Caco-2 (cell line): ENCODE results near the gene RRP36. TPM values are rescaled to one million over a fixed set of nuclear protein-coding genes. Genes with fewer than 3 reads are reported as not detected.

Experiments used
- BruUV-seq: library from RNA; stranded (reverse); fragments of 400-500 nt; replicated peaks from 2 replicates; lab custom pipeline; 2021; lab: Mats Ljungman, UMichigan
- CTCF ChIA-PET: fragments of 300-600 bp; sonication (Branson Sonifier 250); formaldehyde crosslinking; loops from one replicate; lab custom pipeline; 2022; ENCODE audit warnings: antibody characterized with exemption; lab: Charles Lee
- POLR2A ChIA-PET: fragments of 300-600 bp; sonication (Branson Sonifier 250); formaldehyde crosslinking; loops from one replicate; lab custom pipeline; 2022; ENCODE audit warnings: antibody characterized with exemption; lab: Charles Lee
- DNase-seq, 2 experiments: peaks; one replicate each; pipeline versions ENCODE4 v3.0.0 to v3.0.0-alpha.2; 2020 to 2022
- H3K27me3 ChIP-seq: replicated peaks from 2 replicates; pipeline ENCODE4 v1.6.0; 2011; ENCODE audit warnings: low read length; ENCODE audit not compliant: control insufficient read depth, insufficient read depth
- H3K36me3 ChIP-seq: 2 replicates; pipeline ENCODE4 v1.5.1; 2011; ENCODE audit warnings: low read length; ENCODE audit not compliant: control insufficient read depth, insufficient read depth
- H3K4me1 ChIP-seq: fragments of 250-450 bp; sonication (Bioruptor Pico); 2 replicates; pipeline ENCODE4 v1.5.1; 2020; ENCODE audit warnings: mild to moderate bottlenecking
- H3K4me3 ChIP-seq: 2 replicates; pipeline ENCODE4 v1.5.1; 2011; ENCODE audit warnings: low read depth, mild to moderate bottlenecking, control low read depth, low read length
- H3K9me3 ChIP-seq: fragments of 250-450 bp; sonication (Bioruptor Pico); 2 replicates; pipeline ENCODE4 v1.5.1; 2020; ENCODE audit warnings: mild to moderate bottlenecking, moderate library complexity
- H3K27ac Mint-ChIP-seq: one replicate; pipeline ENCODE4 v1.8.0; 2022; ENCODE audit warnings: mixed read lengths; ENCODE audit not compliant: unreplicated experiment
- H3K27me3 Mint-ChIP-seq: one replicate; pipeline ENCODE4 v1.8.0; 2022; ENCODE audit warnings: mixed read lengths; ENCODE audit not compliant: insufficient read depth, unreplicated experiment
- H3K36me3 Mint-ChIP-seq: one replicate; pipeline ENCODE4 v1.8.0; 2022; ENCODE audit warnings: mild to moderate bottlenecking, mixed read lengths; ENCODE audit not compliant: insufficient read depth, unreplicated experiment
- H3K4me1 Mint-ChIP-seq: one replicate; pipeline ENCODE4 v1.8.0; 2022; ENCODE audit warnings: low read depth, mixed read lengths; ENCODE audit not compliant: unreplicated experiment
- H3K4me3 Mint-ChIP-seq: one replicate; pipeline ENCODE4 v1.8.0; 2022; ENCODE audit warnings: mild to moderate bottlenecking, moderate library complexity, mixed read lengths; ENCODE audit not compliant: unreplicated experiment
- H3K9me3 Mint-ChIP-seq: one replicate; pipeline ENCODE4 v1.8.0; 2022; ENCODE audit warnings: mixed read lengths; ENCODE audit not compliant: unreplicated experiment
- CTCF ChIP-seq, 2 experiments: fragments of 200-600 bp in 1 of 2; IDR thresholded peaks; 1 replicate in 1 of 2; 2 replicates in 1 of 2; pipeline versions ENCODE4 v1.5.1 to v1.8.0; 2011 to 2022; ENCODE audit warnings: antibody characterized with exemption in 1 of 2, control low read depth in 1 of 2, inconsistent platforms in 1 of 2, low read depth in 1 of 2, low read length in 1 of 2, mild to moderate bottlenecking in 1 of 2, moderate library complexity in 1 of 2; ENCODE audit not compliant: insufficient read depth in 1 of 2, severe bottlenecking in 1 of 2, unreplicated experiment in 1 of 2
- intact Hi-C: fragments of 100-400 bp; cut with micrococcal nuclease; formaldehyde crosslinking; loops from one replicate; pipeline ENCODE4 v1.10.0; 2022; ENCODE audit not compliant: unreplicated experiment
- total RNA-seq: library from RNA; stranded (reverse); gene quantifications from 2 replicates; pipeline ENCODE4 v1.2.3, GENCODE V29; 2022

RRP36 gene
- total RNA-seq, 1 experiment from 2014 or later, result 74.9 TPM

- no peak overlapping the region for H3K4me3 Mint-ChIP-seq
- CTCF ChIA-PET, result no interaction called here
- H3K36me3 Mint-ChIP-seq, result peaks cover 20% of the 10 kb centered on the region
- BruUV-seq, result no TSS peak
- DNase-seq, result no peak
- no peaks in the 10 kb centered on the region for H3K9me3 Mint-ChIP-seq
- H3K27me3 Mint-ChIP-seq, result no peaks in the 10 kb centered on the region
- no peak for TF ChIP-seq CTCF (IDR thresholded peaks at IDR 0.05; ENCODE audit: insufficient read depth in 1 of 2, low read depth in 1 of 2, low read length in 1 of 2, severe bottlenecking in 1 of 2, unreplicated experiment in 1 of 2)
- Histone ChIP-seq H3K4me3 (no peak overlapping the region), H3K27me3 (no peaks in the 10 kb centered on the region), H3K9me3 (no peaks in the 10 kb centered on the region), H3K36me3 (peaks cover 2% of the 10 kb centered on the region; the same call in 1 of the 2 replicates), H3K4me1 (no peaks in the 10 kb centered on the region)
- H3K27ac Mint-ChIP-seq, result no peak overlapping the region
- POLR2A ChIA-PET, result no interaction called here
- intact Hi-C loops, result loop anchor here (10.0 kb wide), 1 partner anchor 83 kb away; no protein-coding TSS in a partner anchor
- H3K4me1 Mint-ChIP-seq, result peaks cover 30% of the 10 kb centered on the region
Observed at GRCh38 chr6:42987533-42988451, 33.6 kb upstream of the RRP36 start.

GRCh38 chr6:42988486-42989020, 32.9 kb upstream of the RRP36 start:
- no peak for DNase-seq
- H3K27me3 ChIP-seq, result no peaks in the 10 kb centered on the region
- no peaks in the 10 kb centered on the region for H3K4me1 ChIP-seq
- ChIA-PET CTCF (no interaction called here), POLR2A (no interaction called here)
- no peak overlapping the region for H3K4me3 ChIP-seq
- TF ChIP-seq CTCF (IDR thresholded peaks at IDR 0.05; ENCODE audit: insufficient read depth in 1 of 2, low read depth in 1 of 2, low read length in 1 of 2, severe bottlenecking in 1 of 2, unreplicated experiment in 1 of 2), result no peak
- Mint-ChIP-seq H3K4me1 (peaks cover 30% of the 10 kb centered on the region), H3K36me3 (peaks cover 20% of the 10 kb centered on the region), H3K4me3 (no peak overlapping the region), H3K27ac (no peak overlapping the region), H3K27me3 (no peaks in the 10 kb centered on the region), H3K9me3 (no peaks in the 10 kb centered on the region)
- no peaks in the 10 kb centered on the region for H3K9me3 ChIP-seq
- peaks cover 2% of the 10 kb centered on the region; the same call in 1 of the 2 replicates for H3K36me3 ChIP-seq
- no TSS peak for BruUV-seq
- intact Hi-C loops, result loop anchor here (10.0 kb wide), 1 partner anchor 84 kb away; no protein-coding TSS in a partner anchor

DNA sequence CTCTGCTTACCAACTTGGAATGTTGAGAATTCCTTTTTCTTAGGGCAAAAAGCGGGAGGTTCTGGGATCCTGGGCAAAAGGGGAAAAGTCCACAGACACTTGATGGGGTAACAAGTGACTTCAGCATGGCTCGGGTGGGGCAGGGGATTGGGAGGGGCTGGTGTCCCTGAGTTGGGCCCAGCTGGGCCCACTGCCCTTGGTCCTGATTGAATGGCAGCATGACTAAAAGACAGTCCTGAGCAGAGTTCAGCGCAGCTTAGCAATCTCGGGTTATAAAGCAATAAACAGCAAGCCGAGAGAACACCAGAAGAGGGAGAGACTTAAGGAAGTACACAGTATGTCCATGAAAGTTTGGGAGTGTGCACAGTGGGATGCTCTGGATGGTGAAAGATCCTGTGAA, 31.5 kb upstream of the RRP36 start:
- H3K4me1 Mint-ChIP-seq, result peaks cover 22% of the 10 kb centered on the region
- TF ChIP-seq CTCF (IDR thresholded peaks at IDR 0.05; ENCODE audit: insufficient read depth in 1 of 2, low read depth in 1 of 2, low read length in 1 of 2, severe bottlenecking in 1 of 2, unreplicated experiment in 1 of 2), result no peak
- intact Hi-C loops, result loop anchor here (10.0 kb wide), 1 partner anchor 85 kb away; no protein-coding TSS in a partner anchor
- H3K36me3 ChIP-seq, result peaks cover 2% of the 10 kb centered on the region; the same call in 1 of the 2 replicates
- DNase-seq, result no peak
- H3K9me3 ChIP-seq, result no peaks in the 10 kb centered on the region
- no peak overlapping the region for H3K27ac Mint-ChIP-seq
- BruUV-seq, result no TSS peak
- peaks cover 20% of the 10 kb centered on the region for H3K36me3 Mint-ChIP-seq
- H3K9me3 Mint-ChIP-seq, result no peaks in the 10 kb centered on the region
- H3K27me3 ChIP-seq, result no peaks in the 10 kb centered on the region
- no peak overlapping the region for H3K4me3 Mint-ChIP-seq
- H3K27me3 Mint-ChIP-seq, result no peaks in the 10 kb centered on the region
- ChIA-PET POLR2A (interaction anchor here (1.0 kb wide), 1 partner anchor 15 kb away, joined by 8 read pairs; no protein-coding TSS in a partner anchor), CTCF (interaction anchor here (0.5 to 0.6 kb wide), 2 partner anchors 26 to 60 kb away, joined by 3 read pairs; partner anchors contain the start of gene CNPY3)
- no peak overlapping the region for H3K4me3 ChIP-seq
- no peaks in the 10 kb centered on the region for H3K4me1 ChIP-seq
